ENCODE data around the gene BAG2.

Gene BAG2

DNA sequence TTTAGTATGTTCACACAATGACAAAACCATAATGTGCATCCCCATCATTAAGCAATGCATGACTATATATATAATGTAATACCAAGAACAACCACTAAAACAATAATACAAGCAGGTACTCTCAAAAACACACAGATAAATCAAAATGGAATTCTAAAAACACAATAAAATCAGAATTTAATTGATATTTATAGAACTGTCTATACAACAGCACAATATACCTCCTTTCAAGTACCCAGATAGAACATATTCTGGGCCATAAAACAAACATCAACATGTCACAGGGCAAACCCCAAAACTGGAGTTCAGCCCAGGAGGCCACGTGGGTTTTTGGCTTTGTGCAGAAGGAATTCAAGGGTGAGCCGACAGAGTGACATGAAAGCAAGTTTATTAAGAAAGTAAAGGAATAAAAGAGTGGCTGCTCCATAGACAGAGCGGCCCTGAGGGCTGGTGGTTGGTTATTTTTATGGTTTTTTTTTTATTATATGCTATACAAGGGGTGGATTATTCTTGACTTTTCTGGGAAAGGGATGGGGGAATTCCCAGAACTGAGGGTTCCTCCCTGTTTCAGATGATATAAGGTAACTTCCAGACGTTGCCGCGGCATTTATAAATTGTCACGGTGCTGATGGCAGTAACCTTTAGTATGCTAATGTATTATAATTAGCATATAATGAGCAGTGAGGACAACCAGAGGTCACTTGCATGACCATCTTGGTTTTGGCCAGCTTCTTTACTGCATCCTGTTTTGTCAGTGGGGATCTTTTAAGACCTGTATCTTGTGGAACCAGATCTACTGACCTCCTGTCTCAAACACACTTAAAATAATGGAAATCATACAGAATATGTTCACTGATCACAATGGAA, 44.3 kb downstream of the BAG2 start:
- TF ChIP-seq, protein P1, sequence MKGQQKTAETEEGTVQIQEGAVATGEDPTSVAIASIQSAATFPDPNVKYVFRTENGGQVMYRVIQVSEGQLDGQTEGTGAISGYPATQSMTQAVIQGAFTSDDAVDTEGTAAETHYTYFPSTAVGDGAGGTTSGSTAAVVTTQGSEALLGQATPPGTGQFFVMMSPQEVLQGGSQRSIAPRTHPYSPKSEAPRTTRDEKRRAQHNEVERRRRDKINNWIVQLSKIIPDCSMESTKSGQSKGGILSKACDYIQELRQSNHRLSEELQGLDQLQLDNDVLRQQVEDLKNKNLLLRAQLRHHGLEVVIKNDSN (IDR thresholded peaks at IDR 0.05) = no peak
- TF ChIP-seq, protein P2, sequence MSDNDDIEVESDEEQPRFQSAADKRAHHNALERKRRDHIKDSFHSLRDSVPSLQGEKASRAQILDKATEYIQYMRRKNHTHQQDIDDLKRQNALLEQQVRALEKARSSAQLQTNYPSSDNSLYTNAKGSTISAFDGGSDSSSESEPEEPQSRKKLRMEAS (IDR thresholded peaks at IDR 0.05) = no peak
- TF ChIP-seq TCF12 (IDR thresholded peaks at IDR 0.05; ENCODE audit: low read depth) = no peak
- no peak for TF ChIP-seq NFIC (IDR thresholded peaks at IDR 0.05)
- no peak for TF ChIP-seq EGR1 (IDR thresholded peaks at IDR 0.05)
- TF ChIP-seq, protein P3, sequence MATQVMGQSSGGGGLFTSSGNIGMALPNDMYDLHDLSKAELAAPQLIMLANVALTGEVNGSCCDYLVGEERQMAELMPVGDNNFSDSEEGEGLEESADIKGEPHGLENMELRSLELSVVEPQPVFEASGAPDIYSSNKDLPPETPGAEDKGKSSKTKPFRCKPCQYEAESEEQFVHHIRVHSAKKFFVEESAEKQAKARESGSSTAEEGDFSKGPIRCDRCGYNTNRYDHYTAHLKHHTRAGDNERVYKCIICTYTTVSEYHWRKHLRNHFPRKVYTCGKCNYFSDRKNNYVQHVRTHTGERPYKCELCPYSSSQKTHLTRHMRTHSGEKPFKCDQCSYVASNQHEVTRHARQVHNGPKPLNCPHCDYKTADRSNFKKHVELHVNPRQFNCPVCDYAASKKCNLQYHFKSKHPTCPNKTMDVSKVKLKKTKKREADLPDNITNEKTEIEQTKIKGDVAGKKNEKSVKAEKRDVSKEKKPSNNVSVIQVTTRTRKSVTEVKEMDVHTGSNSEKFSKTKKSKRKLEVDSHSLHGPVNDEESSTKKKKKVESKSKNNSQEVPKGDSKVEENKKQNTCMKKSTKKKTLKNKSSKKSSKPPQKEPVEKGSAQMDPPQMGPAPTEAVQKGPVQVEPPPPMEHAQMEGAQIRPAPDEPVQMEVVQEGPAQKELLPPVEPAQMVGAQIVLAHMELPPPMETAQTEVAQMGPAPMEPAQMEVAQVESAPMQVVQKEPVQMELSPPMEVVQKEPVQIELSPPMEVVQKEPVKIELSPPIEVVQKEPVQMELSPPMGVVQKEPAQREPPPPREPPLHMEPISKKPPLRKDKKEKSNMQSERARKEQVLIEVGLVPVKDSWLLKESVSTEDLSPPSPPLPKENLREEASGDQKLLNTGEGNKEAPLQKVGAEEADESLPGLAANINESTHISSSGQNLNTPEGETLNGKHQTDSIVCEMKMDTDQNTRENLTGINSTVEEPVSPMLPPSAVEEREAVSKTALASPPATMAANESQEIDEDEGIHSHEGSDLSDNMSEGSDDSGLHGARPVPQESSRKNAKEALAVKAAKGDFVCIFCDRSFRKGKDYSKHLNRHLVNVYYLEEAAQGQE (IDR thresholded peaks at IDR 0.05; ENCODE audit: low read depth) = no peak
- no peak for TF ChIP-seq CEBPB (IDR thresholded peaks at IDR 0.05)
- no peak for TF ChIP-seq YY1 (IDR thresholded peaks at IDR 0.05; ENCODE audit: low read depth)
- no peak for TF ChIP-seq RAD21 (IDR thresholded peaks at IDR 0.05; ENCODE audit: low read depth)
- TF ChIP-seq TAF1 (IDR thresholded peaks at IDR 0.05; ENCODE audit: low read depth) = no peak
- no peak for TF ChIP-seq FOXM1 (IDR thresholded peaks at IDR 0.05; ENCODE audit: borderline replicate concordance, low read depth)
- TF ChIP-seq CREB1 (IDR thresholded peaks at IDR 0.05; ENCODE audit: low read depth) = no peak
- no peak for TF ChIP-seq EP300 (IDR thresholded peaks at IDR 0.05; ENCODE audit: borderline replicate concordance)
- TF ChIP-seq TEAD4 (IDR thresholded peaks at IDR 0.05) = no peak
- no peak for TF ChIP-seq ZBTB7A (IDR thresholded peaks at IDR 0.05; ENCODE audit: low read depth)

DNA sequence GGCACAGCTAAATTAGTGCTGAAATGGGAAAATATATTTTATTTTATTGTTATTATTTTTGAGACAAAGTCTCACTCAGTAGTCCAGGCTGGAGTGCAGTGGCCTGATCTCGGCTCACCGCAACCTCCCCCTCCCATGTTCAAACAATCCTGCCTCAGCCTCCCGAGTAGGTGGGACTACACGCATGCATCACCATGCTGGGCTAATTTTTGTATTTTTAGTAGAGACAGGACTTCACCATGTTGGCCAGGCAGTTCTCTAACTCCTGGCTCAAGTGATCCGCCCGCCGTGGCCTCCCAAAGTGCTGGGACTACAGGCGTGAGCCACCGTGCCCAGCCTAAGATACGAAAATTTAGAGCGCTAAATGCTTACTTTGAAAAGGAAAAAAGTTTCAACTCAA, 45.1 kb downstream of the BAG2 start:
- TF ChIP-seq TAF1 (IDR thresholded peaks at IDR 0.05; ENCODE audit: low read depth) (no peak), EGR1 (IDR thresholded peaks at IDR 0.05) (no peak), TCF12 (IDR thresholded peaks at IDR 0.05; ENCODE audit: low read depth) (no peak), CREB1 (IDR thresholded peaks at IDR 0.05; ENCODE audit: low read depth) (no peak), EP300 (IDR thresholded peaks at IDR 0.05; ENCODE audit: borderline replicate concordance) (no peak), NFIC (IDR thresholded peaks at IDR 0.05) (no peak), YY1 (IDR thresholded peaks at IDR 0.05; ENCODE audit: low read depth) (no peak), TEAD4 (IDR thresholded peaks at IDR 0.05) (no peak), CEBPB (IDR thresholded peaks at IDR 0.05) (no peak), FOXM1 (IDR thresholded peaks at IDR 0.05; ENCODE audit: borderline replicate concordance, low read depth) (no peak), RAD21 (IDR thresholded peaks at IDR 0.05; ENCODE audit: low read depth) (no peak), ZBTB7A (IDR thresholded peaks at IDR 0.05; ENCODE audit: low read depth) (no peak)
- TF ChIP-seq, protein P2 (IDR thresholded peaks at IDR 0.05) = no peak

DNA sequence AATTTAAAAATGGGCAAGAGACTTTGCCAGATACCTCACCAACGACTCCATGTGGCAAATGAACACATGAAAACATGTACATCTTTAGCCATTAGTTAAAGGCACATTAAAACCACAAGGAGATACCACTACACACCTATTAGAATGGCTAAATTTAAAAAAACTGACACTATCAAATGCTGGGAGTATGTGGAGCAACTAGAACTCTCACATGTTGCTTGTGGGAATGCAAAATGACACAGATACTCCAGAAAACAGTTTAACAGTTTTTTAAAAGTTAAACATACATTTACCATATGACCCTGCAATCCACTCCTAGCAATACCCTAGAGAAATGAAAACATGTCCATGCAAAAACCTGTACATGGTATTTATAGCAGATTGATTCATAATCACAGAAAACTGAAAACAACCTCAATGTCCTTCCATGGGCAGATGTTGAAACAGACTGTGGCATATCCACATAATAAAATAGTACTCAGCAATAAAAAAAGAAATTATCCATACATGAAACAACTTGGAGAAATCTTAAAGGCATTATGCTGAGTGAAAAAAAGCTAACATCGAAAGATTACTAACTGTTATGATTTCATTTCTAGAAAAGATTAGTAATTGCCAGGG, 48.1 kb downstream of the BAG2 start:
- no peak for TF ChIP-seq EP300 (IDR thresholded peaks at IDR 0.05; ENCODE audit: borderline replicate concordance)
- no peak for TF ChIP-seq TEAD4 (IDR thresholded peaks at IDR 0.05)
- TF ChIP-seq CREB1 (IDR thresholded peaks at IDR 0.05; ENCODE audit: low read depth) = no peak
- TF ChIP-seq, protein P2 (IDR thresholded peaks at IDR 0.05) = no peak
- TF ChIP-seq FOXM1 (IDR thresholded peaks at IDR 0.05; ENCODE audit: borderline replicate concordance, low read depth) = no peak
- TF ChIP-seq, protein P3 (IDR thresholded peaks at IDR 0.05; ENCODE audit: low read depth) = no peak
- TF ChIP-seq NFIC (IDR thresholded peaks at IDR 0.05) = no peak
- TF ChIP-seq TAF1 (IDR thresholded peaks at IDR 0.05; ENCODE audit: low read depth) = no peak

DNA sequence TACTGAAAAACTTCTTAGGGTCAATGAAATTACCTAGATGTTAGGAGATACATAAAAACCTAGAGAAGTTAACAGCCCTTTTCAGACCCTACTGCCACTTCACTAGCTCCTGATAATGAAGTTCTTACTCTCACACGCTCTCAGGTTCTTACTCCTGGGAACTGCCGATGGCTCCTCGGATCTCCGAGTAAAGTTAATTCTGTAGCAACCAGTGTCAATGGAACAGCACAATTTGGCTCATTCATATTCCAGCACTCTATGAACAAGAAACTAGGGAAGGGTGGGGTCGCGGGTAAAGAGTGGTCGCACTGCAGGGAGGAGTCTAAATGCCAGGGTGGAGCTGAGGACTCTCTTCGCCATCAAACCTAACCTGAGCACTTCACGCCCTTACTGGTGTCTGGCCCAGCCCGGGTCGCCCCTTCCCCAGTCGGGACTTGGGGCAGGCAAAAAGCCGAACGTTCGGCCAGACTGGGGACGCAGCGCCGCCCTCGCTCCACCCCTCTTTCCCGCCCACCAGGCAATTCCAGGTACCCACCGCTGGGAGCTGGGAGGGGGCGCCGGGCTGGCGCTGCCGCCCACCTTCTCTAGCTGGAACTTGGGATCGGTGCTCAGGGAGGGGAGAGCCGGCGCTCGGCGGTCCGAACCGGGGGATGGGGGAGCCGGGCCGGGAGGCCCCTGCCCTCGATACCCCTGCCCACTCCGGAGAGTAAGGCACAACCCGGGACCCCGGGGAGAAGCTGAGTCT, 49.2 kb downstream of the BAG2 start:
- TF ChIP-seq, protein P1 (IDR thresholded peaks at IDR 0.05) = no peak
- TF ChIP-seq TAF1 (IDR thresholded peaks at IDR 0.05; ENCODE audit: low read depth) (no peak), CEBPB (IDR thresholded peaks at IDR 0.05) (no peak), ZBTB7A (IDR thresholded peaks at IDR 0.05; ENCODE audit: low read depth) (peak; percentile 99), FOXM1 (IDR thresholded peaks at IDR 0.05; ENCODE audit: borderline replicate concordance, low read depth) (no peak), EGR1 (IDR thresholded peaks at IDR 0.05) (peak; percentile 61), EP300 (IDR thresholded peaks at IDR 0.05; ENCODE audit: borderline replicate concordance) (no peak), TEAD4 (IDR thresholded peaks at IDR 0.05) (no peak), CREB1 (IDR thresholded peaks at IDR 0.05; ENCODE audit: low read depth) (no peak), NFIC (IDR thresholded peaks at IDR 0.05) (no peak)
- TF ChIP-seq, protein P3 (IDR thresholded peaks at IDR 0.05; ENCODE audit: low read depth) = no peak
- TF ChIP-seq, protein P2 (IDR thresholded peaks at IDR 0.05) = no peak
